Measurements from ENCODE around the gene TACR1. TPM values are rescaled to one million over a fixed set of nuclear protein-coding genes. Genes with fewer than 3 reads are reported as not detected.

TACR1 gene
- total and polyA plus RNA-seq, 2 donors from 2014 or later: 0.49 to 5.1 TPM

- FAIRE-seq: no peak
- H3K9me3 ChIP-seq (ENCODE audit: control insufficient read depth in 2 of 3, insufficient read depth in 1 of 3, low read length in 3 of 3): no peaks in the 10 kb centered on the region
- TF ChIP-seq CTCF (IDR thresholded peaks at IDR 0.05; ENCODE audit: borderline replicate concordance, extremely low read depth, insufficient read depth): no peak
These were observed 101.5 kb downstream of the TACR1 start for GRCh38 chr2:75097831-75098230.

GRCh38 chr2:75094405-75094804 lies 104.9 kb downstream of the TACR1 start:
- no peak for TF ChIP-seq CTCF (IDR thresholded peaks at IDR 0.05; ENCODE audit: borderline replicate concordance, extremely low read depth, insufficient read depth)
- intact Hi-C loops (cut with DNase I): no loop called here
- no peak for FAIRE-seq

More at GRCh38 chr2:75097831-75098230, 101.5 kb downstream of the TACR1 start:
- H3K4me3 ChIP-seq (ENCODE audit: low read length in 3 of 3): no peak overlapping the region
- H3K27ac ChIP-seq (ENCODE audit: low read depth in 2 of 2, low read length in 2 of 2): no peak overlapping the region
- intact Hi-C loops (cut with DNase I): no loop called here
- H3K4me1 ChIP-seq (ENCODE audit: control insufficient read depth in 2 of 3, insufficient read depth in 2 of 3, low read depth in 1 of 3, low read length in 3 of 3): no peaks in the 10 kb centered on the region
- H3K27me3 ChIP-seq (ENCODE audit: control insufficient read depth, insufficient read depth, low read length): no peaks in the 10 kb centered on the region
- no peak for DNase-seq
- no peak overlapping the region for H3K9ac ChIP-seq (ENCODE audit: low read length in 3 of 3)
- no peaks in the 10 kb centered on the region for H3K36me3 ChIP-seq (ENCODE audit: control insufficient read depth in 2 of 3, insufficient read depth in 3 of 3, low read length in 3 of 3)

GRCh38 chr2:75090770-75091515 lies 108.4 kb downstream of the TACR1 start:
- no peak for FAIRE-seq
- H3K9ac ChIP-seq (ENCODE audit: low read length in 3 of 3): no peak overlapping the region

More at GRCh38 chr2:75094405-75094804, 104.9 kb downstream of the TACR1 start:
- H3K9ac ChIP-seq (ENCODE audit: low read length in 3 of 3): no peak overlapping the region
- H3K4me3 ChIP-seq (ENCODE audit: low read length in 3 of 3): no peak overlapping the region
- no peaks in the 10 kb centered on the region for H3K4me1 ChIP-seq (ENCODE audit: control insufficient read depth in 2 of 3, insufficient read depth in 2 of 3, low read depth in 1 of 3, low read length in 3 of 3)
- no peak for DNase-seq
- H3K27ac ChIP-seq (ENCODE audit: low read depth in 2 of 2, low read length in 2 of 2): no peak overlapping the region
- H3K36me3 ChIP-seq (ENCODE audit: control insufficient read depth in 2 of 3, insufficient read depth in 3 of 3, low read length in 3 of 3): no peaks in the 10 kb centered on the region
- H3K9me3 ChIP-seq (ENCODE audit: control insufficient read depth in 2 of 3, insufficient read depth in 1 of 3, low read length in 3 of 3): no peaks in the 10 kb centered on the region
- no peaks in the 10 kb centered on the region for H3K27me3 ChIP-seq (ENCODE audit: control insufficient read depth, insufficient read depth, low read length)

More at GRCh38 chr2:75090770-75091515, 108.4 kb downstream of the TACR1 start:
- no peak for DNase-seq
- TF ChIP-seq CTCF (IDR thresholded peaks at IDR 0.05; ENCODE audit: borderline replicate concordance, extremely low read depth, insufficient read depth): no peak
- intact Hi-C loops (cut with DNase I): no loop called here
- Histone ChIP-seq H3K36me3 (ENCODE audit: control insufficient read depth in 2 of 3, insufficient read depth in 3 of 3, low read length in 3 of 3) (no peaks in the 10 kb centered on the region), H3K4me1 (ENCODE audit: control insufficient read depth in 2 of 3, insufficient read depth in 2 of 3, low read depth in 1 of 3, low read length in 3 of 3) (peaks cover 0 to 4% (median 2%) of the 10 kb centered on the region in 3 donors), H3K27ac (ENCODE audit: low read depth in 2 of 2, low read length in 2 of 2) (no peak overlapping the region), H3K9me3 (ENCODE audit: control insufficient read depth in 2 of 3, insufficient read depth in 1 of 3, low read length in 3 of 3) (no peaks in the 10 kb centered on the region), H3K4me3 (ENCODE audit: low read length in 3 of 3) (no peak overlapping the region), H3K27me3 (ENCODE audit: control insufficient read depth, insufficient read depth, low read length) (no peaks in the 10 kb centered on the region)

All from kidney (tissue), 14 donors.